ENCODE measurements around the gene PHEX.

Gene PHEX

GRCh38 chrX:22163326-22163725 lies 131.2 kb downstream of the PHEX start:
- TF ChIP-seq CTCF (IDR thresholded peaks at IDR 0.05; ENCODE audit: low read depth, low read length), result no peak
- H3K4me3 ChIP-seq (ENCODE audit: low read depth, low read length), result no peak overlapping the region

GRCh38 chrX:22164770-22165388 lies 132.8 kb downstream of the PHEX start:
- no peak for TF ChIP-seq CTCF (IDR thresholded peaks at IDR 0.05; ENCODE audit: low read depth, low read length)
- H3K4me3 ChIP-seq (ENCODE audit: low read depth, low read length), result no peak overlapping the region

- no peak for TF ChIP-seq CTCF (IDR thresholded peaks at IDR 0.05; ENCODE audit: low read depth, low read length)
- no peak overlapping the region for H3K4me3 ChIP-seq (ENCODE audit: low read depth, low read length)
These were observed 133.8 kb downstream of the PHEX start for GRCh38 chrX:22165732-22166457.

GRCh38 chrX:22171287-22172060 lies 139.3 kb downstream of the PHEX start:
- H3K4me3 ChIP-seq (ENCODE audit: low read depth, low read length), result no peak overlapping the region
- TF ChIP-seq CTCF (IDR thresholded peaks at IDR 0.05; ENCODE audit: low read depth, low read length), result no peak

GRCh38 chrX:22173966-22174365 lies 141.8 kb downstream of the PHEX start:
- no peak for TF ChIP-seq CTCF (IDR thresholded peaks at IDR 0.05; ENCODE audit: low read depth, low read length)

GRCh38 chrX:22177950-22178515 lies 145.9 kb downstream of the PHEX start:
- TF ChIP-seq CTCF (IDR thresholded peaks at IDR 0.05; ENCODE audit: low read depth, low read length), result no peak
- no peak overlapping the region for H3K4me3 ChIP-seq (ENCODE audit: low read depth, low read length)

More at GRCh38 chrX:22173966-22174365, 141.8 kb downstream of the PHEX start:
- no peak overlapping the region for H3K4me3 ChIP-seq (ENCODE audit: low read depth, low read length)
